GM18502 (cell line): ENCODE results near the gene ZNF521.

Experiments
- ATAC-seq: cut with Tn5 transposase; IDR thresholded peaks from one replicate; pipeline ENCODE4 v1.9.1; 2021; ENCODE audit warnings: mild to moderate bottlenecking; ENCODE audit not compliant: unreplicated experiment, poor library complexity

ZNF521 gene

GRCh38 chr18:25256439-25256838, 95.5 kb downstream of the ZNF521 start:
- no peak for ATAC-seq

GRCh38 chr18:25253779-25254178, 98.2 kb downstream of the ZNF521 start:
- ATAC-seq: no peak

DNA sequence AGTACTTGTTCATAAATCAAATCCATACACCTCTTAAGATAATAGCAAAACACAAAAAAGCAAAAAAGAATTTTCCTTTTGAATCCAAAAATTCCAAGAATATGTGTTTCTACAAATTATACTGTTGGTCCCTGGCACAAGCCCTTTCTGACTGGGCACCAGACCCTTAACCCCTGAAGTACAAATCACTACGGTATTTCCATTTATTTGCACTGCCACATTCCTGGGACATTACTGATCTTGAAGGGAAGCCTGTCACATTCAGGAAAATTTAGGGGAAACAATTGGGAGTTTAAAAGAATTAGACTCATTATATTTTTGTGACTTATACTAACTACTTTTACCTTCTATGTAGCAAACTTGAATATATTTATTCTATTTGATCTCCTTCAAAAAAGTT, 98.8 kb downstream of the ZNF521 start:
- no peak for ATAC-seq

DNA sequence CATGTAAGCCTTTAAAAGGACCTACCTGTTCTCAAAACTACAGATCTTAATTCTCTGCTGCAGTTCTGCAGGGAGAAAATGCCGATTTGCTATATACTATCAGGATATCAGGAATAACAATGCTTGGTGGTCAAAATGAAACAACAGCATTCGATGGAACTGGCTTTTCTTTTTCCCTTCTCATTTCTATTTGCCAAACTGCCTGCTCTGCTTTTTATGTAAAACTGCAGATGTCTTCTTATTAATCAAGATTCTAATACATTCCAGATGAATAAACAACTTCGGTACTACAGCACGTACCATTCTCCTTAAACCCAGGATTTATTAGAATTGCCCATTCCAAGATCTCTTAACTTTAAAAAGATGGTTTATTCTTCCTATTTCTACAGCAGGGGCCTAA, 100.9 kb downstream of the ZNF521 start:
- no peak for ATAC-seq

DNA sequence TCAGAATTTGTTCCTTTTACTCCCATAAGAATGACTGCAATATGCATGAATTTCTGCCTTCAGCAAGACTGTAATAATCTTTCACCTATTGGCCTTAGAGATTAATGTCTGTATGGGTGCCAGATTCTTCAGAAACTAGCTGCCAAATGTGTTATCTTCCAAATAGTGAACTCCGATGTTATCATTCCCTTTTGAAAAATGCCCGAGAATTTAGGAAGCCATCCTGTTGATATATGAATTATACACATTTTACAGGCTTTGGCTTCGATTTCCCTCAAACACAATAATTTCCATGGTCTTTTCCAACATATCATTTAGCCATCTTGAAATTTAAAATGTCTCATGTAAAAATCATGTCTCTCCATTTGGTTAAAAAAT, 101.5 kb downstream of the ZNF521 start:
- ATAC-seq: no peak

GRCh38 chr18:25248755-25249154, 103.2 kb downstream of the ZNF521 start:
- no peak for ATAC-seq

GRCh38 chr18:25247725-25248124, 104.2 kb downstream of the ZNF521 start:
- no peak for ATAC-seq

DNA sequence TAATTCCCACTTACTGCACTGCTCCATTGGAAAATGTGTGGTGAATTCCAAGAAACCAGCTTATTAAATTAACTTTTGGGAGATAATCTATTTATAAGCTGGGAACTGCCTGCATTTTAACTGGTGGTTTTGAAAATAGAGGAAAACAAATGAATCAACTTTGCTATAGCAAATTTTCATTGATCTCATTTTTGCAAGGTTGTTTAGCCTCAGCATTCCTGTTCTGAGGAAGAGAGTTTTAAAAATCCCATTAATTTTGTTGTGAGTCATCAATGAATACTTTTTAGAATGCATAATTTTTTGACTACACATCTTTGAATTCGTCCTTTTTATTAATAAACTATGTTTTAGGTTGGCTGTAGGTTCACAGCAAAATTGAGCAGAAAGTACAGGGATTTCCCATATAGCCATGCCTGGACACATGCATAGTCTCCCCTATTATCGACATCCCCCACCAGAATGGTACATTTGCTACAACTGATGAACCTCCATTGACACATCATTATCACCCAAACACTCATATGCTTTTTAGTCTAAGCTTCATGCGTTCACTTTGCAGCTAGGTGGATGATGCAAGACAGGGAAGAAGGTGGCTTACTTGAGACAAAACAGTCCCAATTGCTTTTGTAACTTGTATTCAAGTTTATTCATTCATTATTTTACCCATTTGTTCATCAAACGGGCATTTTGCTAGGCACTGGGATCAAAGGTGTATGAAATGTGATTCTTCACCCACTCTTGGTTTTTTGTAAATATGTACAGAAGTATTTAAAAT, 106.9 kb downstream of the ZNF521 start:
- no peak for ATAC-seq

- ATAC-seq: no peak
Measured at GRCh38 chr18:25244170-25244569, 107.8 kb downstream of the ZNF521 start.

DNA sequence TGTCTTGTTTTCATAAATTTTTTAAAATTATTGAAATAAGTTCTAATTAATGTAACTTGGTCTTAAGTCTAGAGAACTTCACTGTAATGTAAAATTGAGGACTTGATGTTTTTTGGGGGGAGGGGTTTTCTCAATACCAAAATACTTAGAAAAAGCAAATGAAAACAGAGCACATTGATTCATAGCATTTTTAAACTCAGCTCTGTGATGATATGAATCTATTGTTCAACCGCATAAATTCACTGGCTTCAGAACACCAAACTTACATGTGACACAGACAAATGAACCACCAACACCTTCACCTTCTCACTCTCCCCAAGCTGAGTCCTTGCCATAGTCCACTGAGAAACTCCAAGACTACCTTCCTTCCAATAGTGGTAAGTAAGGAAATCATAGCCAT, 108.2 kb downstream of the ZNF521 start:
- no peak for ATAC-seq

- ATAC-seq: no peak
Measured at GRCh38 chr18:25243257-25243656, 108.7 kb downstream of the ZNF521 start.

DNA sequence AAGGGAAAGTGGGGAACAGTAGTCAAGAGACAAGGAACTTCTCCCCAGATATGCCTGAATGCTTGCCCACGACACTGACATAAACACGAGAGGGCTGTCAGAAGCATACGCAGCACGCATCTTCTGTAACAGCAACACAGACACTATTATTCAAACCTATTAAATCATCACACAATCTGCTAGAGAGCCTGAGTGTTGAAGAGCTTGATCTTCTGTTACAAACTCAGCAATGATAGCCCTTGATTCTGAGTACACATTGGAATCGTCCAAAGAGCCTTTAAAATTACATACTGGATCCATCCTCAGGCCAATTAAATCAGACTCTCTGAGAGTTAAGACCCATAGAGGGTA, 111.6 kb downstream of the ZNF521 start:
- no peak for ATAC-seq

DNA sequence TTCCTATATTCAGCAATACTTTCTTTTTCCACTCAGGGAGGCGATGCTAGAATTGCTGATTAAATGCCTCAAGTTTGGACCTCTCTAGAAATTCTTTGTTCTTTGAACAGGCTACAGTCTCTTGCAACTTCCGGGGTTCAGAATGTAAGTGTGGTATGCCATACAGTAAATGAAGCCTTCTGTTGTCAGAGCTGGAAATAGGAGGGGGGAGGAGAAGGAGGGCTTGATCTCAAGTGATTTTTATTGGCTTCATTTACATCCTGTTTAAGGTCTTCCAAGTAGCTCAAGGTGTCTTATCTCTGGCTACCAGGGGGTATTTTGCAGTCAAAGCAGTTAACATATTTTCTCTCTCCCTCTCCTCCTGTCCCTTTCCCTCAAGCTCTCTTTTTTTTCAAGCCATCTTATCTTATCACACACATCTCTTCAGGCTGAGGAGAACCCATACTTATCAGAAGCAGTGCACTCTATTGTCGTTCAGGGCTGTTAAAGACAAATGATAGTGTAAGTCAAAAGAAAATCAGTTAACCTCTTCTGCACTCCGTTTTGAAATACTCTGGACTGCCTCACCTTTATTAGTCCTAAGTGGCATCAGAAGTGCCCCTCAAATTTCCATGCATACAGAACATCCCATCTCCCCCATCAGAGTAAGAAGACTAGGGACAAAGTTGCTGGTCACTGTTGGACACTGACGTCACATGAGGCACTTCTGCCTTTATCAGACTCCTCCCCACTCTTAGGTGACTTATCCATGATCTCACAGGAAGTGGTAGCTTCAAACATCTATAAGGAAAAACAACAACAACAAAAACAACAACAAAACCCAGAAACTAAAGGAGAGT, 112.2 kb downstream of the ZNF521 start:
- no peak for ATAC-seq

GRCh38 chr18:25239151-25239550, 112.8 kb downstream of the ZNF521 start:
- ATAC-seq: no peak

GRCh38 chr18:25237571-25238267, 114.2 kb downstream of the ZNF521 start:
- no peak for ATAC-seq

GRCh38 chr18:25236736-25237135, 115.2 kb downstream of the ZNF521 start:
- no peak for ATAC-seq

GRCh38 chr18:25235401-25236042, 116.4 kb downstream of the ZNF521 start:
- no peak for ATAC-seq

DNA sequence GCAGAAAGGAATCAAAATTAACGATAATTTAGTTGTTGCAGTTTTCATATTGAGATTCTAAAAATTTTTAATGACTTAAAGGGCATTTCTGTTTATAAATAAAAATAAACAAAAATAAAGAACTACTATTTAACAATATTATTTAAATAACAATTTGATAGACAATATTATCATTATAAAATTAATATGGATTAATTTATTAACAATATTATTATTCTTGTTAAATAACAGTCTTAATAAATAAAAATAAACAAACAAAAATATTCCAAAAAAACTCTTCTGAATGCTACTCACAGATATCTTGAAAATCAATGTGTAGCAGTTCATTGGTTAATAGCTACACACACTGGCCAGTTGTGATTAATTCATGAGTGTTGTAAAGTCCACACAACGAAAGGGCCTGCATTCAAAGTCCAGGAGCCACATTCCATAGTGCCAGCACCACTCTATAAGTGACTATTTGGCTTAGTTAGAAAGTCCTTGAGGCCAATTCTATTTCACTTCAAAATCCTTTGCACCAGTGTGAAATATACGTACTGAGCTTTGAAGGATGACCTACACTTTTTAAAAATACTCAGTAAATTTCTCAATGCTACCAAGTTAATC, 117.1 kb downstream of the ZNF521 start:
- ATAC-seq: no peak

GRCh38 chr18:25234322-25234639, 117.7 kb downstream of the ZNF521 start:
- ATAC-seq: no peak

DNA sequence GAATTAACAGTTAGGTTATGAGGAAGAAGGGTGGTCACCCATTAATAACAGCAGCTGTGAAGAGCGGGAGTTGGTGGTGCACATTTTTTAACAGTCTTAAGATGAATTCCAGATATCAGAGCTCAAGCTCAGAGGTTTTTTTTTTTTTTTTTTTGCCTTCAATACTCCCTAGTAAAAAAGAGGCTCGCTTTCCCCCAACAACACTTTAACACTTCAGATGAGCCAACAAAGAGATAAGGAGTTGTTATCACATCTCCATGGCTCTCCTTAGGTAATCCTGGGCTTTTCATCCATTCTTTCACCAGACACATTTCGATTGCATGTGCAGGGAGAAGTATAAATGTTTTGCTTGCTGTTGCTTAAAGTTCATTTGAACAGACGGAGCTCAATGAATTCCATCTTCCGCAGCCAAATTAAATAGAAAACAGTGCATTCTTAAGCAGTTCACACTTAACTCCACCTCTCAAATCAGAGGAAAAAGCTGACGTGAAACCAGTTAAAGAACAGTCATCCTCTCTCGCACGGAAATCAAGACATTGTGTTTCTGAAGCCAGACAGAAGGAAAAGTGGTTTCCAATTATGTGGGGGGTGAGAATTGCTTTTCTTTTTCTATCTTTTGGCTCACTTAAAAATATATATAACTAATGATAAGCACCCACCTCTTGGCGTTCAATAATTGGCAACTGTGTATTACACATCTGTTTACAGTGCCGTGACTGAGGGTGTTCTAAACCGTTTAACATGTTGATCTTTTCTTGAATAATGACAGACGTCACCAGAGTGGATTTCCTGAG, 118.2 kb downstream of the ZNF521 start:
- no peak for ATAC-seq
